Measurements from ENCODE around the gene C20orf202.
"Not testable (repeated sequence)": the region's sequence is repeated elsewhere in the genome, so short reads cannot be mapped to it uniquely, and the experiment has no call there.

DNA sequence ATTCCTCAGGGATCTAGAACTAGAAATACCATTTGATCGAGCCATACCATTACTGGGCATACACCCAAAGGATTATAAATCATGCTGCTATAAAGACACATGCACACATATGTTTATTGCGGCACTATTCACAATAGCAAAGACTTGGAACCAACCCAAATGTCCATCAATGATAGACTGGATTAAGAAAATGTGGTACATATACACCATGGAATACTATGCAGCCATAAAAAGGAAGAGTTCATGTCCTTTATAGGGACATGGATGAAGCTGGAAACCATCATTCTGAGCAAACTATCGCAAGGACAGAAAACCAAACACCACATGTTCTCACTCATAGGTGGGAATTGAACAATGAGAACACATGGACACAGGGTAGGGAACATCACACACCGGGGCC is 19.5 kb downstream of the C20orf202 start:
- TF ChIP-seq, protein P1, sequence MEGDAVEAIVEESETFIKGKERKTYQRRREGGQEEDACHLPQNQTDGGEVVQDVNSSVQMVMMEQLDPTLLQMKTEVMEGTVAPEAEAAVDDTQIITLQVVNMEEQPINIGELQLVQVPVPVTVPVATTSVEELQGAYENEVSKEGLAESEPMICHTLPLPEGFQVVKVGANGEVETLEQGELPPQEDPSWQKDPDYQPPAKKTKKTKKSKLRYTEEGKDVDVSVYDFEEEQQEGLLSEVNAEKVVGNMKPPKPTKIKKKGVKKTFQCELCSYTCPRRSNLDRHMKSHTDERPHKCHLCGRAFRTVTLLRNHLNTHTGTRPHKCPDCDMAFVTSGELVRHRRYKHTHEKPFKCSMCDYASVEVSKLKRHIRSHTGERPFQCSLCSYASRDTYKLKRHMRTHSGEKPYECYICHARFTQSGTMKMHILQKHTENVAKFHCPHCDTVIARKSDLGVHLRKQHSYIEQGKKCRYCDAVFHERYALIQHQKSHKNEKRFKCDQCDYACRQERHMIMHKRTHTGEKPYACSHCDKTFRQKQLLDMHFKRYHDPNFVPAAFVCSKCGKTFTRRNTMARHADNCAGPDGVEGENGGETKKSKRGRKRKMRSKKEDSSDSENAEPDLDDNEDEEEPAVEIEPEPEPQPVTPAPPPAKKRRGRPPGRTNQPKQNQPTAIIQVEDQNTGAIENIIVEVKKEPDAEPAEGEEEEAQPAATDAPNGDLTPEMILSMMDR (IDR thresholded peaks at IDR 0.05) = not testable (repeated sequence)
- TF ChIP-seq POLR2A (IDR thresholded peaks at IDR 0.05) = not testable (repeated sequence)
